GM23338 (cell line): ENCODE data around the gene SIRT3. TPM values are rescaled to one million over a fixed set of nuclear protein-coding genes. Genes with fewer than 3 reads are reported as not detected.
A peak's percentile ranks its signal among the peaks of the same experiment; 100 is the strongest.
"Not testable (repeated sequence)": the region's sequence is repeated elsewhere in the genome, so short reads cannot be mapped to it uniquely, and the experiment has no call there.

Experiments
- ATAC-seq: fragments of 200-7000 bp; cut with Tn5 transposase; 3 replicates; pipeline ENCODE4 v1.9.1; 2020
- DNase-seq: peaks from one replicate; pipeline ENCODE4 v3.0.0-alpha.2; 2015; ENCODE audit warnings: low spot score
- H2AFZ ChIP-seq: fragments of 200-600 bp; sonication (generic); 2 replicates; pipeline ENCODE4 v1.8.0; 2016; ENCODE audit warnings: antibody characterized with exemption, mild to moderate bottlenecking, moderate library complexity
- H3F3A ChIP-seq: fragments of 200-600 bp; sonication (generic); replicated peaks from 2 replicates; pipeline ENCODE4 v1.8.0; 2017; ENCODE audit warnings: antibody characterized with exemption, mixed run types, low read depth
- H3K27ac ChIP-seq: fragments of 200-600 bp; sonication (generic); 2 replicates; pipeline ENCODE4 v1.6.1; 2016; ENCODE audit warnings: low read depth
- H3K27me3 ChIP-seq: fragments of 200-600 bp; sonication (generic); 2 replicates; pipeline ENCODE4 v1.8.0; 2016; ENCODE audit warnings: mild to moderate bottlenecking, mixed run types, moderate library complexity; ENCODE audit not compliant: insufficient read depth
- H3K36me3 ChIP-seq: fragments of 200-600 bp; sonication (generic); 2 replicates; pipeline ENCODE4 v1.8.0; 2016; ENCODE audit warnings: mild to moderate bottlenecking; ENCODE audit not compliant: insufficient read depth
- H3K4me1 ChIP-seq: fragments of 200-600 bp; sonication (generic); 2 replicates; pipeline ENCODE4 v1.8.0; 2016; ENCODE audit warnings: mild to moderate bottlenecking, moderate library complexity; ENCODE audit not compliant: insufficient read depth
- H3K4me2 ChIP-seq: fragments of 200-600 bp; sonication (generic); 2 replicates; pipeline ENCODE4 v1.7.1; 2017; ENCODE audit warnings: mixed run types
- H3K4me3 ChIP-seq: fragments of 200-600 bp; sonication (generic); 2 replicates; pipeline ENCODE4 v1.6.1; 2016; ENCODE audit warnings: mixed run types
- H3K79me2 ChIP-seq: fragments of 200-600 bp; sonication (generic); replicated peaks from 2 replicates; pipeline ENCODE4 v1.8.0; 2017; ENCODE audit warnings: mild to moderate bottlenecking; ENCODE audit not compliant: insufficient read depth
- H3K9me2 ChIP-seq: fragments of 200-600 bp; sonication (generic); 2 replicates; pipeline ENCODE4 v1.8.0; 2017; ENCODE audit not compliant: insufficient read depth
- H4K20me1 ChIP-seq: fragments of 200-600 bp; sonication (generic); replicated peaks from 2 replicates; pipeline ENCODE4 v1.8.0; 2017; ENCODE audit warnings: mild to moderate bottlenecking; ENCODE audit not compliant: insufficient read depth
- H3K27ac Mint-ChIP-seq: 2 replicates; pipeline ENCODE4 v1.8.0; 2020; ENCODE audit warnings: inconsistent platforms, mild to moderate bottlenecking, moderate library complexity, mixed read lengths
- H3K27me3 Mint-ChIP-seq: 3 replicates; pipeline ENCODE4 v1.8.0; 2022; ENCODE audit warnings: low read depth, mild to moderate bottlenecking, moderate library complexity, mixed read lengths, inconsistent platforms; ENCODE audit not compliant: insufficient read depth, poor library complexity
- H3K36me3 Mint-ChIP-seq: 3 replicates; pipeline ENCODE4 v1.8.0; 2021; ENCODE audit warnings: low read depth, mild to moderate bottlenecking, inconsistent platforms, moderate library complexity, mixed read lengths
- H3K4me1 Mint-ChIP-seq: 3 replicates; pipeline ENCODE4 v1.8.0; 2020; ENCODE audit warnings: mild to moderate bottlenecking, inconsistent platforms, mixed read lengths
- H3K4me3 Mint-ChIP-seq: 3 replicates; pipeline ENCODE4 v1.8.0; 2021; ENCODE audit warnings: moderate library complexity, mild to moderate bottlenecking, inconsistent platforms, mixed read lengths
- H3K9me3 Mint-ChIP-seq: 3 replicates; pipeline ENCODE4 v1.8.0; 2020; ENCODE audit warnings: moderate library complexity, mild to moderate bottlenecking, inconsistent platforms, mixed read lengths
- CREB1 ChIP-seq: fragments of 250-450 bp; sonication (Bioruptor Pico); IDR thresholded peaks from 2 replicates; pipeline ENCODE4 v1.5.0; 2020; ENCODE audit warnings: low read depth, mild to moderate bottlenecking, moderate library complexity
- EZH2 ChIP-seq: fragments of 200-600 bp; sonication (generic); IDR thresholded peaks from one replicate; pipeline ENCODE4 v1.8.0; 2017; ENCODE audit warnings: antibody characterized with exemption, mild to moderate bottlenecking, low read depth; ENCODE audit not compliant: unreplicated experiment
- EZH2phosphoT487 ChIP-seq: fragments of 200-600 bp; sonication (generic); IDR thresholded peaks from one replicate; pipeline ENCODE4 v1.8.1; 2018; ENCODE audit warnings: antibody characterized with exemption; ENCODE audit not compliant: unreplicated experiment
- JUNB ChIP-seq: IDR thresholded peaks from one replicate; pipeline ENCODE4 v1.6.1; 2016; ENCODE audit warnings: antibody characterized with exemption; ENCODE audit not compliant: unreplicated experiment
- NANOG ChIP-seq: IDR thresholded peaks from 2 replicates; pipeline ENCODE4 v1.6.1; 2016; ENCODE audit warnings: antibody characterized with exemption, borderline replicate concordance
- POLR2AphosphoS5 ChIP-seq: IDR thresholded peaks from 2 replicates; pipeline ENCODE4 v1.6.1; 2016; ENCODE audit warnings: antibody characterized with exemption, low read depth
- STAT1 ChIP-seq: IDR thresholded peaks from one replicate; pipeline ENCODE4 v1.6.1; 2016; ENCODE audit warnings: antibody characterized with exemption; ENCODE audit not compliant: unreplicated experiment
- ZNF114 ChIP-seq: fragments of 250-450 bp; sonication (Bioruptor Pico); IDR thresholded peaks from 2 replicates; pipeline ENCODE4 v1.5.0; 2020; ENCODE audit warnings: mild to moderate bottlenecking, moderate library complexity
- ZNF462 ChIP-seq: fragments of 250-450 bp; sonication (Bioruptor Pico); IDR thresholded peaks from 2 replicates; pipeline ENCODE4 v1.5.0; 2020; ENCODE audit warnings: mild to moderate bottlenecking, moderate library complexity
- polyA plus RNA-seq: library from polyadenylated mRNA; unstranded; fragments of >200 nt; fragmentation: Nextera tagmentation; extraction: Ambion mirVana; gene quantifications from 2 replicates; pipeline ENCODE4 v1.2.1, GENCODE V29; 2016
- total RNA-seq: library from RNA; depleted of rRNA; stranded (reverse); fragments of >200 nt; shearing (Covaris generic); gene quantifications from 2 replicates; pipeline ENCODE4 v1.2.3, GENCODE V29; 2014
- TF ChIP-seq, protein P1 (sequence below): IDR thresholded peaks from 2 replicates; pipeline ENCODE4 v1.6.1; 2016; ENCODE audit warnings: antibody characterized with exemption
- TF ChIP-seq, protein P2 (sequence below), 2 experiments: fragments of 200-600 bp in 1 of 2; sonication (generic) in 1 of 2; conservative IDR thresholded peaks; 2 replicates each; pipeline versions ENCODE4 v1.5.1 to v1.6.1; 2016 to 2017; ENCODE audit warnings: antibody characterized with exemption in 2 of 2, low read depth in 2 of 2, mild to moderate bottlenecking in 2 of 2, moderate library complexity in 1 of 2

The SIRT3 gene
- total and polyA plus RNA-seq, 2 experiments from 2014 or later: 7.0 to 11.4 TPM

DNA sequence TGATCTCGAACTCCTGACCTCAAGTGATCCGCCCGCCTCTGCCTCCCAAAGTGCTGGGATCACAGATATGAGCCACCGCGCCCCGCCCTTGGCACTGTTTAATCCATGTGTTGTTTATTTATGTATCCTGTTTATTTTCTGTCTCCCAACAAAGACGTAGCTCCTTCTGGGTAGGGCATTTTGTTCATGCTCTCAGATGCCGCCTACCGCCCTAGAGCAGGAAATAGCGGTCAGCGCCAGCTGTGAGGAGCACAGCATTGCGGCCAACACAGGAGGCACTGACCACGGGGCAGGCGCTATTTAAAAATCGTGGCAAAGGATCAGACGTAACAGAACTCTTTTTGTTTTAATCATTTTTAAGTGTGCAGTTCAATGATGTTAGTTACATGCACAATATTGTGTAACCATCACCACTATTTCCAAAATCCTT is 32.6 kb upstream of the SIRT3 start:
- peak overlapping the region; percentile 13; the same call in 1 of the 2 replicates for H3K4me2 ChIP-seq
- H3K36me3 ChIP-seq, H4K20me1 ChIP-seq, H3K79me2 ChIP-seq, H3K27me3 ChIP-seq, H3K4me3 Mint-ChIP-seq, H3K27me3 Mint-ChIP-seq, H3K4me3 ChIP-seq, H3K9me2 ChIP-seq, H3K27ac Mint-ChIP-seq, H3F3A ChIP-seq, H3K27ac ChIP-seq: not testable (repeated sequence)
- peak; percentile 27 for DNase-seq
- H2AFZ ChIP-seq: peak overlapping the region; percentile 11; the same call in 1 of the 2 replicates
- peaks cover 14% of the 10 kb centered on the region; the same call in 1 of the 2 replicates for H3K4me1 ChIP-seq
- Mint-ChIP-seq H3K36me3 (peaks cover 14% of the 10 kb centered on the region; the same call in 2 of the 3 replicates), H3K4me1 (peaks cover 16% of the 10 kb centered on the region), H3K9me3 (peaks cover 28% of the 10 kb centered on the region)
- peak; percentile 51; the same call in 2 of the 3 replicates for ATAC-seq

GRCh38 chr11:267491-267994 is 31.4 kb upstream of the SIRT3 start:
- peaks cover 14% of the 10 kb centered on the region; the same call in 1 of the 2 replicates for H3K4me1 ChIP-seq
- H3K27me3 ChIP-seq: no peaks in the 10 kb centered on the region
- H3K36me3 Mint-ChIP-seq: peaks cover 14% of the 10 kb centered on the region; the same call in 2 of the 3 replicates
- H3K27ac ChIP-seq: no peak overlapping the region
- H3K27ac Mint-ChIP-seq: no peak overlapping the region
- H3F3A ChIP-seq: 0 out of 2 replicates have a peak, but pooled peaks cover 10% of the 10 kb centered on the region
- H3K79me2 ChIP-seq: no peaks in the 10 kb centered on the region
- peak overlapping the region; percentile 76 for H2AFZ ChIP-seq
- H3K4me3 Mint-ChIP-seq: no peak overlapping the region
- no peaks in the 10 kb centered on the region for H3K9me2 ChIP-seq
- H3K9me3 Mint-ChIP-seq: peaks cover 28% of the 10 kb centered on the region
- H3K4me2 ChIP-seq: no peak overlapping the region
- 0 out of 2 replicates have a peak, but pooled peaks cover 5% of the 10 kb centered on the region for H3K36me3 ChIP-seq
- DNase-seq (no peak), ATAC-seq (no peak)
- peaks cover 10% of the 10 kb centered on the region for H3K27me3 Mint-ChIP-seq
- no peaks in the 10 kb centered on the region for H4K20me1 ChIP-seq
- H3K4me3 ChIP-seq: no peak overlapping the region
- peaks cover 16% of the 10 kb centered on the region for H3K4me1 Mint-ChIP-seq
- no peak for TF ChIP-seq NANOG
- TF ChIP-seq EZH2: no peak
- no peak for TF ChIP-seq STAT1
- no peak for TF ChIP-seq POLR2AphosphoS5
- TF ChIP-seq EZH2phosphoT487: no peak
- TF ChIP-seq ZNF462 (CRISPR knock-in tag): no peak
- no peak for TF ChIP-seq JUNB
- TF ChIP-seq CREB1 (CRISPR knock-in tag): no peak
- TF ChIP-seq, protein P1, sequence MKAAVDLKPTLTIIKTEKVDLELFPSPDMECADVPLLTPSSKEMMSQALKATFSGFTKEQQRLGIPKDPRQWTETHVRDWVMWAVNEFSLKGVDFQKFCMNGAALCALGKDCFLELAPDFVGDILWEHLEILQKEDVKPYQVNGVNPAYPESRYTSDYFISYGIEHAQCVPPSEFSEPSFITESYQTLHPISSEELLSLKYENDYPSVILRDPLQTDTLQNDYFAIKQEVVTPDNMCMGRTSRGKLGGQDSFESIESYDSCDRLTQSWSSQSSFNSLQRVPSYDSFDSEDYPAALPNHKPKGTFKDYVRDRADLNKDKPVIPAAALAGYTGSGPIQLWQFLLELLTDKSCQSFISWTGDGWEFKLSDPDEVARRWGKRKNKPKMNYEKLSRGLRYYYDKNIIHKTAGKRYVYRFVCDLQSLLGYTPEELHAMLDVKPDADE: no peak
- TF ChIP-seq, protein P2, sequence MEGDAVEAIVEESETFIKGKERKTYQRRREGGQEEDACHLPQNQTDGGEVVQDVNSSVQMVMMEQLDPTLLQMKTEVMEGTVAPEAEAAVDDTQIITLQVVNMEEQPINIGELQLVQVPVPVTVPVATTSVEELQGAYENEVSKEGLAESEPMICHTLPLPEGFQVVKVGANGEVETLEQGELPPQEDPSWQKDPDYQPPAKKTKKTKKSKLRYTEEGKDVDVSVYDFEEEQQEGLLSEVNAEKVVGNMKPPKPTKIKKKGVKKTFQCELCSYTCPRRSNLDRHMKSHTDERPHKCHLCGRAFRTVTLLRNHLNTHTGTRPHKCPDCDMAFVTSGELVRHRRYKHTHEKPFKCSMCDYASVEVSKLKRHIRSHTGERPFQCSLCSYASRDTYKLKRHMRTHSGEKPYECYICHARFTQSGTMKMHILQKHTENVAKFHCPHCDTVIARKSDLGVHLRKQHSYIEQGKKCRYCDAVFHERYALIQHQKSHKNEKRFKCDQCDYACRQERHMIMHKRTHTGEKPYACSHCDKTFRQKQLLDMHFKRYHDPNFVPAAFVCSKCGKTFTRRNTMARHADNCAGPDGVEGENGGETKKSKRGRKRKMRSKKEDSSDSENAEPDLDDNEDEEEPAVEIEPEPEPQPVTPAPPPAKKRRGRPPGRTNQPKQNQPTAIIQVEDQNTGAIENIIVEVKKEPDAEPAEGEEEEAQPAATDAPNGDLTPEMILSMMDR (conservative IDR thresholded peaks at IDR 0.05; ENCODE audit: low read depth in 2 of 2): no peak
- no peak for TF ChIP-seq ZNF114
